Measurements from ENCODE around the gene ARMH3. TPM values are rescaled to one million over a fixed set of nuclear protein-coding genes. Genes with fewer than 3 reads are reported as not detected.

Gene ARMH3
- total RNA-seq, 2 experiments from 2014 or later: 27.8 to 30.5 TPM

DNA sequence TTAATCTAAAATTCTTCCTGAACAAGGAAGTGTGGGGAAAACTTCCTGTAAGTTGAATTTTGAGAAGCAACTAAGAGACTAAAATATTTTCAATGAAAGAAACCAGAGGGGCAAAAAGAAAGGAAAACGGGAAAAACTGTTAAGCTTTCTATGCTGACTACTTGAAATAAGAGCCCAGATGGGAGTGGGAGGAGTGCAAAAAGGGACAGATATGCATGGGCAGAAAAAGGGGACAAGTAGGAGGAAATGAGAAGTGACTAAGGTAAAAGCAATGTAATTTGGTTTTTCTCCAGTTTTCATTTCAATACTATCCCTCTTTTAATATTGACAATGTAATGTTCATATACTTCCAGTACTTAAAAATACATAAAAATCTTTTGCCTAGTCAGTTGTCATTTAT is 248.8 kb downstream of the ARMH3 start:
- POLR2A ChIA-PET: no interaction called here
- peaks cover 5% of the 10 kb centered on the region for H3K4me1 Mint-ChIP-seq
- ATAC-seq (ENCODE audit: low read depth) (no peak), DNase-seq (no peak)
- H3K9me3 Mint-ChIP-seq: no peaks in the 10 kb centered on the region
- H3K4me3 Mint-ChIP-seq: no peak overlapping the region
- no peaks in the 10 kb centered on the region for H3K27me3 Mint-ChIP-seq
- H3K36me3 Mint-ChIP-seq: peaks cover 28% of the 10 kb centered on the region
- H3K27ac Mint-ChIP-seq: no peak overlapping the region

DNA sequence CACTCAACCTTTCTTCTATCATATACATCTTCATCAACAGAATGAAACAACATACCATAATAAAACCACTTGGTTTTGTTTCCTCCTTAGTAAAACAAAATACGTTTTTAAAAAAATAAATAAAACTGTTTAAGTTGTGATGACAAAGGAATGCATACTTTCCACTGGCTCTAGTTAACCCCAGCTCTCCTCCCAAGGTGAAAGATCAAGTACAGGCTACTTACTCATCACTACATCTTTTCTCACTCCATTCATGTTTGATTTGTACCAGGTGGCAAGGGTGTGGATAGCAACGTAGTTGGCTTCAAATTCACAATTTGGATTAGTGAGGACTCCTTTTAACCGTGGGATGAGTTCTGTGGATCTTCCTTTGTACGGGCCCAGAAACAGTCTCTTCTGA is 252.5 kb downstream of the ARMH3 start:
- DNase-seq (no peak), ATAC-seq (ENCODE audit: low read depth) (no peak)
- POLR2A ChIA-PET: interaction anchor here (0.6 to 1.3 kb wide), 3 partner anchors 9 to 347 kb away, joined by 3 to 4 read pairs (median 3); partner anchors contain the start of gene OGA
- Mint-ChIP-seq H3K36me3 (peaks cover 42% of the 10 kb centered on the region), H3K9me3 (no peaks in the 10 kb centered on the region), H3K27me3 (no peaks in the 10 kb centered on the region), H3K4me3 (no peak overlapping the region), H3K27ac (no peak overlapping the region), H3K4me1 (peaks cover 7% of the 10 kb centered on the region)

DNA sequence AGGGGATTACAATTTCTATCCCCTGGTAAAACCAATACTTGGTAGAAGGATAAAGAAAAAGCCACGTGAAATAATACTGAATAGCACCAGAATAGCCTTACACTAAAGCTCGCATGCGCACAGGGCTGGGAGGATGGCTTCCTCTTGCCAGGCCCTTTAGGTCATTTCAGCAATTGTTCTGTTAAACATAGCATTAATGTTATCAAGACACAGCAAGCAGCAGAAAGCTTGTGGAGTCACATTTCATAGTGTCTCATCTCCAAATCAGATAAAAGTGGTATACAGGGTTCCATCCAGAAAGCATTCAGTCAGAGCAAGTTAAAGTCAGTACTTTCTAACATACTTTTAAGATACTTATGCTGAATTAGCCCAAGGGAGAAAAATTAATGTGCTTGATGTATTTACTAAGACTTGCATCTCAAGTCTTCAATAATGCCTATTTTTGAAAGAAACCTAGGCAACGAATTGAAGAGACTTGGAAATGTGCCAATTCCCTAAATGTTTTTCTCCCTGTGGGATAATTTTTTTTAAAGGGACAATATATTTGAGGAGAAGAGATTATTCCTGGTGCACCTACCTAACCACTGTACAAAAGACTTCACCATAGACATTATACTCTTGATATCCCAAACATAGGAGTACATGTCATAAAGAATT is 258.4 kb downstream of the ARMH3 start:
- Mint-ChIP-seq H3K36me3 (peaks cover 47% of the 10 kb centered on the region), H3K4me3 (no peak overlapping the region), H3K27ac (no peak overlapping the region), H3K9me3 (no peaks in the 10 kb centered on the region), H3K27me3 (no peaks in the 10 kb centered on the region), H3K4me1 (peaks cover 3% of the 10 kb centered on the region)
- POLR2A ChIA-PET: interaction anchor here (1.1 kb wide), 1 partner anchor 18 kb away, joined by 3 read pairs; no protein-coding TSS in a partner anchor
- DNase-seq (no peak), ATAC-seq (ENCODE audit: low read depth) (no peak)

Other genes with a start within 250 kb of the ARMH3 start
- gene OGA, start 237.7 kb downstream of the ARMH3 start, total RNA-seq: 100 to 1,000 TPM; 207 to 212 TPM
- 1 to 10 TPM; 3.1 to 4.1 TPM for gene KCNIP2, start 212.4 kb downstream of the ARMH3 start, total RNA-seq
- gene HPS6, start 9.2 kb upstream of the ARMH3 start, total RNA-seq: 10 to 100 TPM; 23.8 to 25.8 TPM
- gene LDB1, start 64.2 kb upstream of the ARMH3 start, total RNA-seq: 100 to 1,000 TPM; 115 to 117 TPM
- 10 to 100 TPM; 46.4 to 47.4 TPM for gene PPRC1, start 76.9 kb upstream of the ARMH3 start, total RNA-seq
- gene NOLC1, start 96.2 kb upstream of the ARMH3 start, total RNA-seq: 10 to 100 TPM; 73.8 to 78.3 TPM
- gene ELOVL3, start 170.1 kb upstream of the ARMH3 start, total RNA-seq: under 1 TPM in 1 of 2 experiments, not detected in 1; 0.22 TPM
- gene PITX3, start 185.3 kb upstream of the ARMH3 start, total RNA-seq: not detected
- 10 to 100 TPM; 40.1 to 40.6 TPM for gene GBF1, start 189.4 kb upstream of the ARMH3 start, total RNA-seq